GM18505 (cell line): Measurements from ENCODE around the gene INO80B.
"Not testable (repeated sequence)": the region's sequence is repeated elsewhere in the genome, so short reads cannot be mapped to it uniquely, and the experiment has no call there.

Source experiments
- ATAC-seq: cut with Tn5 transposase; IDR thresholded peaks from one replicate; pipeline ENCODE4 v1.9.1; 2021; ENCODE audit not compliant: unreplicated experiment
- POLR2A ChIP-seq: IDR thresholded peaks from 4 replicates; pipeline ENCODE4 v1.6.1; 2011; ENCODE audit warnings: borderline replicate concordance; ENCODE audit not compliant: insufficient read depth, insufficient read length; ENCODE audit errors: extremely low read depth

INO80B gene

GRCh38 chr2:74436848-74437695 is 17.8 kb upstream of the INO80B start:
- no peak for TF ChIP-seq POLR2A
- no peak for ATAC-seq

- TF ChIP-seq POLR2A, result no peak
- no peak for ATAC-seq
These were observed 16.6 kb upstream of the INO80B start for GRCh38 chr2:74438248-74438647.

- no peak for ATAC-seq
These were observed 15.5 kb upstream of the INO80B start for GRCh38 chr2:74439373-74439772.

GRCh38 chr2:74439803-74440377 is 15.0 kb upstream of the INO80B start:
- no peak for ATAC-seq
- TF ChIP-seq POLR2A, result no peak

More at GRCh38 chr2:74439373-74439772, 15.5 kb upstream of the INO80B start:
- TF ChIP-seq POLR2A, result no peak

- ATAC-seq, result peak; percentile 90
- peak; percentile 52 for TF ChIP-seq POLR2A
These were observed 14.3 kb upstream of the INO80B start for GRCh38 chr2:74440378-74441169.

- ATAC-seq, result no peak
These were observed 13.7 kb upstream of the INO80B start for GRCh38 chr2:74441170-74441689.

GRCh38 chr2:74441690-74442482 is 13.0 kb upstream of the INO80B start, which contains the start of gene RTKN:
Gene RTKN (minus strand): TSS chr2:74441937. CDS start chr2:74441816, 121 bp downstream.
- no peak for TF ChIP-seq POLR2A
- ATAC-seq, result no peak

More at GRCh38 chr2:74441170-74441689, 13.7 kb upstream of the INO80B start:
- TF ChIP-seq POLR2A, result no peak

GRCh38 chr2:74442483-74443297 is 12.2 kb upstream of the INO80B start:
- ATAC-seq, result not testable (repeated sequence)

- ATAC-seq, result no peak
- no peak for TF ChIP-seq POLR2A
These were observed 10.2 kb upstream of the INO80B start for GRCh38 chr2:74444498-74445318.

- ATAC-seq, result no peak
These were observed 7.5 kb upstream of the INO80B start for GRCh38 chr2:74447230-74447999.

More at GRCh38 chr2:74447230-74447999, 7.5 kb upstream of the INO80B start:
- no peak for TF ChIP-seq POLR2A
